SIG-M5 treated with dmso at 0.1 percent for 504 hours (cell line): Measurements from ENCODE around the gene ARL4C.

Source experiments
- DNase-seq: peaks from one replicate; lab custom pipeline; 2025; ENCODE audit not compliant: unreplicated experiment; lab: John Stamatoyannopoulos, UW

Gene ARL4C

DNA sequence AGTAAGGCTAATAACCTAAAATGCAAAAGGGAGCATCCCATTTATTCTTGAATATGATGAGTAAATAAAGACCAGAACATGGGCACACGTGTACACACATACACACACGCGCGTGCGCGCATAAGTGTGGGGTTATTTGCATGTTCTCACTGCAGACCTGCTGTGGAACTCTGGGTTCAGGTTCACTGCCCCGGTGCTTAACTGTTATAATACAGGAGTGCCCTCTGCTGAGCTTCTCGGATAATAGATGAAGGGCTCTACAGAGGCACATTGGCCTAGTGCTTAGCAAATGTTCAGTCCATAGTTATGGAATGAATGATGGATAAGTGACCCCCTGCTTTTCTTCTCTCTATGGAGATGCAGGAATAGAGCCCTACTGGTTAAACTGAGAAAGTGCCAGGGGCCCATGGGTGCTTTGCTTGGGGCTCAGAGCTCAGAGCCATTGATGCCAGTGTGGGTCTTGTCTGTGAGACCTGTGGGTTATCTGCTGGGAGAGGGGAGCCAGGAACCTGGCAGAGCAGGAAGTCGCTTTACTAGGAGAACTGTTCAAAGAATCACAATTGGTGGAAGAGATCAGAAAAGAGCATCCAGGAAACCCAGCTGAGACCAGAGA is 3.6 kb upstream of the ARL4C start:
- peak; percentile 5 for DNase-seq

GRCh38 chr2:234497594-234498235 is 834 bp upstream of the ARL4C start:
- DNase-seq, result no peak

DNA sequence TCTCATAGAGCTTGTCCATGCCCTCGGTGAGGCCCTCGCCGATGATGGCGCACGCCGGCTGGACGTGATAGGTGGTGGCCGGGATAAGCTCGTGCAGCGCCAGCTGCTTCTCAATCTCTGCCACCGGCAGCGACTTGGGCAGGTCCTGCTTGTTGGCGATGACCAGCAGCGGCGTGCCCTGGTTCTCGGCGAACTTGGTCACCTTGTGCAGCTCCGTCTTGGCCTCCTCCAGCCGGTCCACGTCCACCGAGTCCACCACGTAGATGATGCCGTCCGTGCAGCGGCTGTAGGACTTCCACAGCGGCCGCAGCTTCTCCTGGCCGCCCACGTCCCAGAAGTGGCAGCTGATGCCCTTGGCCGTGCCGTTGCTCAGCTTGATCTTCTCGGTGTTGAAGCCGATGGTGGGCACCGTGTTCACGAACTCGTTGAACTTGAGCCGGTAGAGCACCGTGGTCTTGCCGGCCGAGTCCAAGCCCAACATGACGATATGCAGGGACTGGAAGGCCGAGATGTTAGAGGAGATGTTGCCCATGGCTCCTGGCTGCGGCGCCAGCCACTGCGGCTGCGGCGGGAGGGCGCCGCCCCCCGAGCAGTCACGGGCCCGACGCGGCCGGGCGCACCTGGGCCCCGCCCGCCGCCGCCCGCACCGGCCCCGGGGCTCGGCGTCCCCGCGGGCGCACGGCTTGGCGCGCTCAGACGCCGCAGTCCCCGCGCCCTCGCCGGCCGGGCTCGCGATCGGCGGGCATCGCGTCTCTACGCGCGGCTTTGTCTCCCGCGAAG is 636 bp downstream of the ARL4C start:
- DNase-seq, result no peak

- no peak for DNase-seq
Observed at GRCh38 chr2:234495251-234496054, 1.4 kb downstream of the ARL4C start.

- no peak for DNase-seq
Observed at GRCh38 chr2:234494361-234495250, 2.3 kb downstream of the ARL4C start.

GRCh38 chr2:234493796-234494195 is 3.1 kb downstream of the ARL4C start:
- DNase-seq, result no peak

GRCh38 chr2:234492717-234493485 is 4.0 kb downstream of the ARL4C start:
- no peak for DNase-seq

- DNase-seq, result no peak
Observed at GRCh38 chr2:234491897-234492296, 5.0 kb downstream of the ARL4C start.

DNA sequence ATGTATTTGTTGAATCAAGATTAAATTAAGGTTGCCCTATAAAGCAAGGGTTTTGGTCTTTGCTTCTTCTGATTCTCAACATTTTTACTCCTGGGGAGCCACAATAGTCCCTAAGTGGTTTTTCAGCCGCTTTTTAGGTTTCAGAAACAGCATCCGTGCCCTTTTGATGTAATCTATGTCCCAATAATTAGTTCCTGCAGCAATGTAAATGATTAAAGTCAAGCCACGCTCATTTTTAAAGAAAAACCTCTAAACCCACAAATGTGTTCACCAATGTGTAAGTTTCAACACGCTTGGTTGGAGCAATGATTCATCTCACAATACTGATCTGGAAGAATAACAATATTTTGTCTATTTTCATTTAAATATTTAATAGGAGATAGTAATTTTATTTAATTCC is 5.6 kb downstream of the ARL4C start:
- DNase-seq, result no peak

DNA sequence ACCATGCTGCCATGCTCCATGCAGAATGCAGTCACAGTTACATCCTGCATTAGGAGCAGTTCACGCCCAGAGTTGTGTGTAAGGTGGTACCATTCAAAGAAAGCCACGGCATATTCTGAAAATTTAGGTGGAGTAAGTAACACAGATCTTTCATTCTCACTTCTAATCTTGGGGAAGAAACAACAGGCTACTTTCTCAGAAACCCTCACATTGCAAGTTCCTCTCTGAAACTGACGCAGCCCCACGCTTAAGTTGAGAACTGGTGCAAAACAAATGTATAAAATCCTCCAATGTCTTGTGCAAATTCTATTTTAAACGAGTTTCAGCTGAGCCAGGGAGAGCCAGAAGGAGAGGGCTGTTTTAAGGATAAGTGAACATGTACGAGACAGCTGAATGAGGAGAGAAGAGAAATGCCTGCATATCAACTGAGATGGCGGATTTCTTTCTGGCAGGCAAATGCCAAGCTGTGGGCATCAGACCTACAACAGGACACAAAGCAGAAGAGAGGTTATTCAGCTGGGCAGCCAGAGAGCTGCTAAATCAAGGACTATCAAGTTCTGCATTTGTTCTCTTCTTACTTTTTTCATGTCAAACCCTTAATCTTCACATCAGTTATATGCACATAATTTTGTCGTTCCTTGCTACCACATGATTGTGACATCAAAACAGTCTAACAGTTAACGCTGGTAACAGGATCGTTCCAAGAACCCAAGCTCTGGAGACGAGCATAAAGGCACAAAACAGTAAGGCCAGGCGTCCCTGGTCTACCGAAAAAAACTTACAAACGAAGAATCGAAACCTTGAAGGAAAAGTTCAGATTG is 6.4 kb downstream of the ARL4C start:
- no peak for DNase-seq

DNA sequence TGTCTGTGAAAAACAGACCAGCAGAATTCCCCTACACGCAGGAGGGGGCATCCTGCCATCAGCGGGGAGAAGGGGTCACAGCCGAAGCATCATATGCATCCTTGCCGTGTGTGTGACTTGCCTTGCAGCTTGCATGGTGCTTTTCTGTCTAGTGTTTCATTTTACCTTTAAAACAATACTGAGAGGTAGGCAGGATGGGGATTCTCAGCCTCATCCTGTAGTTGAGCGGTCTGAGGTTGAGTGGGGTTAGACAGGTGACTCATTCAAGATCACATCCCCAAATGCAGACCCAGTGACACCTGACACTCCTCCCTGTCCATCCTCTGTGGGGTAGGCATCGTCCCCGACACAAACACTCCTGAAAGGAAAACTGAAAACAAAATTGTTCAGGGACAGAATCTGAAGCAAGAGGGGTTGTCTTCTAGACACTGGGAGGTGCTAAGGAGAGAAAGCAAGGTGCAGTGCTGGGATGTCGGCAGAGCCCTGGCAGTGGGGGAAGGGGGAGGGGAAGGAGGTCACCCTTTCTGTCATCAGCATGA is 7.9 kb downstream of the ARL4C start:
- no peak for DNase-seq

GRCh38 chr2:234488486-234488885 is 8.4 kb downstream of the ARL4C start:
- DNase-seq, result no peak

GRCh38 chr2:234487356-234487755 is 9.5 kb downstream of the ARL4C start:
- DNase-seq, result no peak

DNA sequence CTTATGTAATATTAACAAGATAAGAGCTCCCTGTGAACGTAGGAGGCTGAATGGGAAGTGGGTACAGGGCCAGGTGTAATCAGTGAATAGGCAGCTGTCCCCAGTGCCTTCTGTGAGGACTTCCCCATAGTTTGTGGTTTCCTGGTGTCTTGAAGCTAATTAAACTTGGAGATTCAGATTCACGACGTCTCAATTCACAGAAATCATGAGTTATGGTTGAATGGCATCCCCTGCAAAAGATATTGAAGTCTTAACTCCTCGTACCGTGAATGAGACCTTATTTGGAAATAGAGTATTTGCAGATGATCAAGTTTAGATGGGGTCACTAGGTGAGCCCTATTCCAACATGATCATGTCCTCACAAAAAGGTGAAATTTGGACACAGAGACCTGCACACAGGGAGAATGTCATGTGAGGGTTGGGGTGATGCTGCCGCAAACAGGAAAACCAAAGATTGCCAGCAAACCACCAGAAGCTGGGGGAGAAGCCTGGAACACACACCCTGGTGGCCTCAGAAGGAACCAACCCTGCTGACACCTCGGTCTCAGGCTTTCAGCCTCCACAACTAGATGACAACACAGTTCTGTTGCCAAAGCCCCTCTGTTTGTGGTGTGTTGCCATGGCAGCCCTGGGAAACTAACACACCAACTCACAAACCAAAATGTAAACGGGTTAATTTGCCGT is 13.2 kb downstream of the ARL4C start:
- DNase-seq, result no peak

GRCh38 chr2:234481301-234481700 is 15.6 kb downstream of the ARL4C start:
- DNase-seq, result no peak

DNA sequence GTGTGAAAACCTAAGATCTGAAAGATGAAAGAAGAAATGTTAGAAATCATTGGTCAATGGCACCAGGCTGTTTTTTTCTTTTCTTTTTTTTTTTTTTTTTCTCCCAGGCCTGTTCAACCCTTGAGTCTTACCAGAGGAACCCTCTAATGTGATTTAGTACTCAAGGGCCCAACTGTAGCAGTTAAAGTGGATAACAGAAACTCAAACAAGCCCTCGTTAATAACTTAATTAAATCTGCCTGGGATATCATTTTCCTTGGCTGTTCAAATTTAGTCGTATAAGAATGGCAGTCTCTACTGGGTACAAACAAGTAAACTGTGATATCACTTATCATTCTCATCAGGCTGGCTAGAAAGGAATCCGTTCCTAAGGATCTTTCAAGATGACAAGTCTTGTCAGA is 16.5 kb downstream of the ARL4C start:
- no peak for DNase-seq

GRCh38 chr2:234479465-234479864 is 17.4 kb downstream of the ARL4C start:
- no peak for DNase-seq
